Adipose tissue (tissue), 3 donors: ENCODE results near the gene RRP1B. TPM values are rescaled to one million over a fixed set of nuclear protein-coding genes. Genes with fewer than 3 reads are reported as not detected.

Source experiments
- polyA plus RNA-seq, 3 donors: library from polyadenylated mRNA; stranded (reverse); fragments of 200-250 nt; gene quantifications; one replicate each; pipeline ENCODE4 v1.2.3, GENCODE V29; 2013
- donor health status: healthy with polysubstance abuse.
- donor health status: Bipolar disorder and iron deficiency.
- donor health status: healthy.

Gene RRP1B
- polyA plus RNA-seq, 3 donors: 7.2 to 16.4 (median 9.7) TPM

Other genes starting within 250 kb of the RRP1B start
- gene SIK1, start 232.4 kb upstream of the RRP1B start, polyA plus RNA-seq: 10 to 100 TPM in 2 of 3 donors, 1 to 10 TPM in 1; 9.7 to 21.7 (median 19.6) TPM
- under 1 TPM; 0.09 to 0.34 (median 0.27) TPM for gene HSF2BP, start 72 bp upstream of the RRP1B start, polyA plus RNA-seq
- 100 to 1,000 TPM in 1 of 3 donors, 10 to 100 TPM in 2; 62.6 to 231 (median 63.7) TPM for gene PDXK, start 59.6 kb downstream of the RRP1B start, polyA plus RNA-seq
- gene CSTB, start 116.7 kb downstream of the RRP1B start, polyA plus RNA-seq: 10 to 100 TPM; 25.0 to 92.0 (median 90.4) TPM
- gene RRP1, start 130.0 kb downstream of the RRP1B start, polyA plus RNA-seq: 10 to 100 TPM in 1 of 3 donors, 1 to 10 TPM in 2; 8.7 to 19.1 (median 9.8) TPM
- 10 to 100 TPM; 15.9 to 35.5 (median 16.2) TPM for gene AGPAT3, start 205.7 kb downstream of the RRP1B start, polyA plus RNA-seq